ENCODE measurements around the gene COBL. TPM values are rescaled to one million over a fixed set of nuclear protein-coding genes. Genes with fewer than 3 reads are reported as not detected.

Gene COBL
- total RNA-seq, 1 experiment from 2014 or later, result not detected

DNA sequence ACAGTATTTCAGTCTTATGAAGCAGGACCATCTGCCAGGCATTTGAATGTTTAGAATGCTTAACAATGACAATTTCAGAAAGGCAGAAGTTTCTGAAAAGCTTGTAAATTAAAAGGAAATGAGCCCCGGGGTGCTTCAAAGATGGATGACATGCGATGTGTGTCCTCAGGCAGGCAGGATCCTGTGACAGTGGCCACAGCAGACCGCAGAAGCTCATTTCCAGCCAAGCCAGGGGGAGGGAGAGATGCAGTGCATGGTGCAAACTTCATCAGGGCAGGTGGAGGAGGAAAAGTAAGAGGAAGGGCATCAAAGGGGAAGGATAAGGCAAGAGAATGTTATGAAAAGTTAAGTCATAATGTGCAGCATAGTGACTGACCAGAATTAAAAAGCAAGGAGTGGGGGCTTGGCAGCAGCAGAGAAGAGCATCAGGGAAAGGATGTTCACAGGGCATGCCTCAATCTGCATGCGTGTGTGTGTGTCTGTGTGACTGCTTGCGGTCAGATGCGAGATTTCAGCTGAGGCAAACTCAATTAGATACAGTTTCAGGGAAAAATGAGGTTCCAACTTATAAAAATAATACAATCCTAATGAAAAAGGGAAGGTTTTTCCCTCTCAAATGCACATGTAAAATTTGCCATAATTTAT is 173.7 kb downstream of the COBL start:
- in situ Hi-C loops (cut with HindIII; ENCODE audit: low sequenced_read_pairs), result no loop called here
- no peak for DNase-seq (ENCODE audit: low spot score)

DNA sequence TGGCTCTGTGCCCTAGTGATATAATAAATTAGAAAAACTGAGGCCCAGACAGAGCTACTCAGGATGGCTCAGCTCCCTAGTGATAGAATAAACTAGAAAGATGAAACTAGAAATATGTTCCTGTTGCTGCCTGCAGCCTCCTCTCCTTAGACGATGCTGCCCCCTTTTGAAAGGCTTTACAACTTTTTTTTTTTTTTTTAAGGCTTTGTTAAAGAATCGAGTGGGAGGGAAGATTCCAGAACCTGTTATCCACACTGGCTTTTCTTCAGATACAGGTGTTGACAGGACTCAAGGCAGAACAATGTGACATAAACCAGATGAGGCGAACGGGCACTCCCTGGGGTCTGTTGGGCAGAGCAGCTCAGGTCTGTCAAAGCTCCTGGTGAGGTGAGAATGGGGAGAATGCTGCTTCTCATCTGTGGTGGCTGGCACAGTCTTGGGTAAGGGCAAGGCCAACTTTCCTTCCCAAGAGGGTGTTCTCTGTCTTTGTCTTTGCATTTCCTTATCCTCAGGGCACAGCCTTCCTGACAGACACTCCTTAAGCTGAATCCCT is 175.1 kb downstream of the COBL start:
- DNase-seq (ENCODE audit: low spot score), result peak; percentile 74
- in situ Hi-C loops (cut with HindIII; ENCODE audit: low sequenced_read_pairs), result no loop called here

DNA sequence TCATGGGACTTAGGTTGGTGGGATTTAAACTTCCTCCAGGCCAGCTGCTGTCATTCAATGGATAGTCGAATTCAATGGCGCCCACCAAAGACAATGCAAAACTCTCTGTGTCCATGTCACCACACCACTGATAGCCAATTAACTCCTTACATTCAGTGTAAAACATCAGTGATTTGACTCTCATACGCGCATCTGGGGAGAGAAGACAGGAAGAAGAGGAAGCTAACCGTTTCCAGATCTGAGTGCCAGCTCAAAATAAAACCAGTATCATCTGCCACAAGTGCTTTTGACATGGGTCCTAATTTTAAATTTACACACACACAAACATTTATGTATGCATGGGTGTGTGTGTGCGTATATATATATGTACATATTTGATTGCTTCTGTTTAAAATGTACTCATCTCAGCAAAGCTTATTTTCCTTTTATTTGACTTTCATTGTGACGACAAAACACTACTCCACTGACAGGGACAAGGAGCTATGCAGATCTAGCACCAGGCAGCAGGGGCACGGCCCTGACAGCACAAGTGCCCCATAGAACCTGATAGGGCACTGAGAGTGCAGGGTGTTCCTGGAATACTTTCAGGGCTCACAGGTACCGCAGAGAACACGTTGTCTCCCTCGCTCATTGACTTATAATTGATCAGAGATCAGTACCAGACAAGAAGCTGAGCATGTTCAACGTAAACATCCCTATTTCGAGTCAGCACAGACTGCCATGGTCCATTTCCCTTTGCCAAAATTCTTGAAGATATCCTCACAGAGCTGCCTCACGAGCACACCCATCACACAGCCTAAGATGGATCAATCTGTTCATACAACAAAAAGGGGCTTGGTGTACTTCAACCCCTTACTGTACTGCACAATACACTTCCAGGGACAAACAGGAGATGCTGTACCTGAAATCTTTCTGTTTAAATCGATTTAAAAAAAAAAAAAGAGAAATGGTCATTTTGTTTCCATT is 176.1 kb downstream of the COBL start:
- no peak for DNase-seq (ENCODE audit: low spot score)
- in situ Hi-C loops (cut with HindIII; ENCODE audit: low sequenced_read_pairs), result no loop called here

DNA sequence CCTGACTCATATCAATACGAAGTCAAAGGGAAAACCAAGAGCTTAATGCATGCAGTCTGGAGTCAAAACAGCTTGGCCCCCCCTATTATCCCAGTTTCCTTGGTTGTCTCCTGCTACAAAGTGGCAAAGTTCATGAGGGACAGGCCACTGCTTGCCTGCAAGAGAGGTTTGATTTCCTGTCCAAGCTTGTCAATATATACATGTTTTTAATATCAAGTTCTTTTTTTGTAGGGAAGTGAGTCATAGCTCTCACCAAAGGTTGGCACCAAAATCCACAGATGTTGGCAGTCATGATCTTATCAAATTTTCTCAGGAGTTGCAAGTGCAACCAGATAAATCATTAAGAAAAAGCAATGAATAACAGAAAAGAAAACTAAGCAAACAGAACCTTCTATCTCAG is 176.8 kb downstream of the COBL start:
- in situ Hi-C loops (cut with HindIII; ENCODE audit: low sequenced_read_pairs), result no loop called here
- no peak for DNase-seq (ENCODE audit: low spot score)

DNA sequence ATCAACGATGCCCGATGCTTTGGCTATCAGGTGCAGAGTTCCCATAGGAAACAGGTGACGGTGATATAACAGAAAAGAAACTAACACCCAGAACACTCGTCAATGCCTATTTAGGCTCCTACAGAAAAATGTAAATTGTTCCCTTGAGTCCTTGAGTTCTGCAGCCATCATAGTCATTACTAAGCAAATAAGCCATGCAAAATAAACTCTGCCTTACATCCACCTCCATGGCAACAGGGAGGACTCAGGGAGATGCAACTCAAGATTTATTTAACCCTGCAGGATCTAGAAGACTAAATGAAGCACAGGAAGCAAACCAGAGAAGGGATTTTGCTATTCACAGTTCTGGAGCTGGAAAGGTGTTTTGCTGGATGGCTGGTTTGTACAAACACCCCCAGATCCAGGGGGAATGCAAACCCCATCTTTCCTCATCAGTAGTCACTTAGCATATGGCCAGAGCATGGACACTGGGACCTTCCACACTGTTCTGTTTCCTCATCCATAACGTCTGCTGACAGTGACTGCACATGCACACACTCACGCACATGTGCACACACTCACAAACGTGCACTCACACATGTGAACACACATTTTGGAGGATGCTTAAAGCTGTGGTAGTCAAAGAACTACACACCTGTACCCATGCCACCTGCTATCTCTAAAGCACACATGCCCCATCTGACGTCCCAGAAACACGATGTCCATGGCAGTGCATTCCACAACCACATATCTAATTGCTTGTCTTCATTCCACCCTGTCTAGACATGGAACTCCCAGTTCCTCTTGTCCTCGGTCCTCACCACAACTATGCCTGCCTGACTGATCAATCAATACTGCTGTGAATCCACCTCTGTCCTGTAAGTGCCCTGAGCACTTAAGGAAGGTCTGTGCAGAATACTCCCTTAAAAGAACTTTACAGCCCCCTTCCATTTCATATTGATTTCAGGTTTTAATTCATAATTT is 178.2 kb downstream of the COBL start:
- DNase-seq (ENCODE audit: low spot score), result no peak
- in situ Hi-C loops (cut with HindIII; ENCODE audit: low sequenced_read_pairs), result no loop called here

DNA sequence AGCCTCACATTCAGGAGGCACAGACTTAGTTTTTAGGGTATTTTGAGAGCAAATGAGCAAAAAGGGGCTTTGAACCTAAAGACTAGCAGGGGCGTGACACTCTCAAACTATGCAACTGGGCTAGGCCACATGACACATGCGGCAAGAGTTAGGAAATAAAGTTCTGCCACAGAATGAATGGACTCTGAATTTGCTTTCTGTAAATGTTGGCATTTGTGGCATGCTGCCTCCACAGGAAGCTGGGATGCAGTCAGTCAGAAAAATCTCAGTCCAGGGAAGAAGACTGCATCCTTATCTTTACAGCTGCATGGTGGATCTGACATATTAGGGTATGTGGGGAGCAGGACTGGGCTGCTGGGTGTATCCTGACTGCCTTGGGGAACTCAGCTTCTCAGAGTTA is 181.0 kb downstream of the COBL start:
- in situ Hi-C loops (cut with HindIII; ENCODE audit: low sequenced_read_pairs), result no loop called here
- DNase-seq (ENCODE audit: low spot score), result peak; percentile 32

DNA sequence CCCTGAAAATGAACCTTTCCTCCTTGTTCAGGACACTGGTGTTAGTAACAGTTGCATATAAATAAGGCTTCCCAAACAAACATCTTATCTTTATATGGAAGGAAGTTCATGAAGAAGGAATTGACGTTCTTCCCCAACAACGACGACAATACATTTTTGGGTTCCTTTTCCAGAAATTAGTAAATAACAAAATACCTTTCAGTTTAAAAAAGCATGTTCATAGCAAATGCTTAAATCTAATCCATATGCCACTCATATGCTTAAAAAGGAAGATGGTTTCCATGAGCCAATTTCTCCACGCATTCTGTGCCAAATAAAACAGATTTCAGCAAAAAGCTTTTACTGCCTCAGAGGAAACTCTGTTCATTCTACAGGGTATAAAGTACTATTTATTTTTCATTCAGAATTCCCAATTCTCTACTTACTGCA is 182.6 kb downstream of the COBL start:
- in situ Hi-C loops (cut with HindIII; ENCODE audit: low sequenced_read_pairs), result no loop called here

DNA sequence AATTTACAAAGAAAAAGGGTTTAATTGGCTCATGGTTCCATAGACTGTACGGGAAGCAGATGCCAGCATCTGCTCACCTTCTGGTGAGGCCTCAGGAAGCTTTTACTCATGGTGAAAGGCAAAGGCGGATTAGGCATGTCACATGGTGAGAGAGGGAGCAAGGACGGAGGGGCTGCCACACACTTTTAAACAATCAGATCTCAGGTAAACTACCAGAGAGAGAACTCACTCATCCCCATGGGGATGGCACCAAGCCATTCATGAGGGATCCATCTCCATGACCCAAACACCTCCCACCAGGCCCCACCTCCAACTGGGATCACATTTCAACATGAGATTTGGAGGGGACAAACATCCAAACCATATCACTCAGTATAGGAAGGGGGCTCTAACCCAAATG is 183.9 kb downstream of the COBL start:
- in situ Hi-C loops (cut with HindIII; ENCODE audit: low sequenced_read_pairs), result no loop called here
- DNase-seq (ENCODE audit: low spot score), result no peak

More for the DNA sequence above, 182.6 kb downstream of the COBL start:
- DNase-seq (ENCODE audit: low spot score), result peak; percentile 73

DNA sequence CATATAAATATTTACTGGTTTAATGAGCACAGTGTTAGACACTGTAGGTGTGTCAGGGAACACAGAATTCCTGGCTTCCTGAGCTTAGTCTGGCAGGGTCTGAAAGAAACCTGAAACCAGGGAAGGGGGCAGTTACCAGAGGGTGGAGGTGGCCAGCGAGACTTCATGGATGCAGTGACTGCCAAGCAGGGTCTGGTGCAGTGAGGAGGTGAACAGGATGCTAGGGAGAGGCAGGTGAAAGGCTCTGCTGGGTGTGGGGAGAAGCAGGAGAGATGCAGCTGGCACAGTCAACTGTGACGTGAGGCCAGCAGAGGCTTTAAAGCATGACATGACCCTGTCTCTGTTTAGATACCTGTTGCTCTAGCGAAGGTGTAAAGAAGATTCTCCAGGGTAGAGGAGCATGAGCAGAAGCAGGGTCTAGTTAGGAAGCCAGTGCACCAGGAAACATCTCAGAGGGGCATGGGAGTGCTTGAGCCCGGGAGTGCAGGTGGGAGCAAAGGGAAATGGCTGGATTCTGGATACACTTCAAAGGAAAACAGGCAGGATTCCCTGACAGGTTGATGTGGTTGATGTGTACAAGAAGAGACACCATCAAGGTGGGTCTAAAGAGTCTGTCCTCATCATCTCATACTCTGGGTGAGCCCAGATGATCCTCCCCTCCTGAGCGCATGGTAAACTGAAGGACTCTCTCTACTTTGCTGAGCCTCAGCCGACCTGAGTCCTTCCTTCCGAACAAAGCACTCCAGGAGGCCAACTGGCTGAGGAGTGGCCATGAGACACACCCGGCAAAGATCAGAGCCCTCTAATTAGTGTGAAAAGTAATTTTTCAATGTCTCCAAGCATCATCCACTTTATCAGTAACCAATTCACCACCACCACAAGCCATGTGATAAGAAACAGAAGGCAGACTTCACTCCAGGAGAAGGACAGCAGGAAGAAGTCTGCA is 186.8 kb downstream of the COBL start:
- DNase-seq (ENCODE audit: low spot score), result no peak
- in situ Hi-C loops (cut with HindIII; ENCODE audit: low sequenced_read_pairs), result no loop called here

DNA sequence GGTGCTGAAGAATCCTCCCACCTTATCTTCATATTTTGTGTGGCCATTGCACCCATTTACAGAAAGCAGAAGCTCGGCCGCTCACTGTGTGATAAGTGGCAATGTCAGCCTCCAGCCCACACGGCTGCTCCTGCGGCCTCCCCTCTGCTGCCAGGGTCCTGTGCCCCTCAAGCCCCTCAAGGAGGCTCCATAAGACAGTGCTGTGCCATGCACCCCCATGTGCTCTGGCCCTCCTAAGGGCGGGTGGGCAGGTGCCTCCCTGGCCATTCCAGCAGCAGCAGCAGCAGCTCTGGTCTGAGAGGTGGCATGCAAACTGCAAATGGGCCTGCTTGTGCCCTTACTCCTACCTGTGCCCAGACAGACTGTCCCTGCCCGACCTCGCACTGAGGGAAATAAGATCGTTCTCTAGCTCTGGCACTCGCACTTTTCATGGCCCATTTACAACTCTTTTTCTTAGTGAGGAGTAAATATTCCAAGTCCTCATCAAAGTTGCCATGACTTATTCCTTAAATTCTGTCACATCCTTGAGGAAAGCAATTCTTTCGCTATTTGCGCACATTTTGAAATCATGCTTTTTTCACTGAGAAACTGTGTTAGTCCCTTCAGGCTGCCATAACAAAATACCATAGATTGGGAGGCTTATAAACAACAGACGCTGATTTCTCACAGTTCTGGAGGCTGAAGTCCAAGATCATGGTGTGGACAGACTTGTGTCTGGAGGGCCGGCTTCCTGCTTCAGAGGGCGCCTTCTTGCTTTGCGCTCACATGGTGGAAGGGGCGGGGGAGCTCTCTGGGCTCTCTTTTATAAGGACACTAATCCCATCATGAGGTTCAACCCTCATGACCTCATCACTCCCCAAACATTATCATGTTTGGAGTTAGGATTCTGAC is 187.8 kb downstream of the COBL start:
- in situ Hi-C loops (cut with HindIII; ENCODE audit: low sequenced_read_pairs), result no loop called here
- DNase-seq (ENCODE audit: low spot score), result no peak

DNA sequence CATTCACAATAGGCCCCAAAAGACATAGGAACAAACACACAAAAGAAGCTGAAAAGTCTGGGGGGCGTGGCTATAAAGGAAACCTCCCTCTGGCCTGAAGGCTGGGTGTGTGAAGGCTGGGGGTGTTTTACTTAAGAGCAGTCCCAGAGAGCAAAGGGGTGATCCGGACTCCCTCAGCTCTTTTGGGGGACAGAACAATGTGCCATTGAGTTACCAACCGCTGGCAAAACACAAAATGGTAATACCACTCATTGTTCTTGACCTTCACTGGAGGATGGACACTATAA is 189.0 kb downstream of the COBL start:
- no peak for DNase-seq (ENCODE audit: low spot score)
- in situ Hi-C loops (cut with HindIII; ENCODE audit: low sequenced_read_pairs), result no loop called here

DNA sequence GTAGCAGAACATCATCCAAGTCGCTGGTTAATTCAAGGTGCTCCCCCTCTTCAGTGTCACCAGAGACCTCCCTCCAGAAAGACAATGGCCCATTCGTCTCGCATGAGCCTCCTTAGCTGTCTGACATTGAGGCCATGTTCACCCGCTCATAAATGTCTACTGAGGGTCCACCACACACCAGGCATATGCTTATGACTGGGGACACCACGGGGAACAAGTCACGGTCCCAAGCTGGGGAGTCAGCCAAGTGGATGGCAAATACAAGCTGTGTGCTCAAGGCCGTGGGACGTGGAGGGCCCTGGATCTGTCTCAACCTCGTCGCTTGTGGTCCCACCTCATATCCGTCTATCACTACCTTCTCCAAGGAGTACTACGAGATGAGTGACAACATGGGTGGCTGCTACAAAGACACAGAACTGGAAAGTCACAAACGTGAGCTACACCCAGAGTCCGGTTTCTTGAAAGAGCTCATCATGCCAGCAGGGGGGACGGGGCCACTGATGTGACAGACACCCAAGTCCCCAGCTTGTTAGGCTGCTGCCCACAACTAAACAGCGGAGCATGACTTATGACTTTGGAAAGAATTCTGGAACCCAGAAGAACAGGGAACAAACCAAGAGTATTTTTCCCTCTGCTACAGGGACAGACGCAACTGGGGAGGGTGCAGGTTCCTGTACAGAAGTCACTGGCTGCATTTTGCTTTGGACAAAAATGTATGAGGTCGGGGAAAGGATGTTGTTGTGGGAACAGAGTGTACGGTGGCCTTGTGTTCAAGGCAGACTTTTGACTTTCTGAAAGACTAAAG is 189.6 kb downstream of the COBL start:
- DNase-seq (ENCODE audit: low spot score), result no peak
- in situ Hi-C loops (cut with HindIII; ENCODE audit: low sequenced_read_pairs), result no loop called here

DNA sequence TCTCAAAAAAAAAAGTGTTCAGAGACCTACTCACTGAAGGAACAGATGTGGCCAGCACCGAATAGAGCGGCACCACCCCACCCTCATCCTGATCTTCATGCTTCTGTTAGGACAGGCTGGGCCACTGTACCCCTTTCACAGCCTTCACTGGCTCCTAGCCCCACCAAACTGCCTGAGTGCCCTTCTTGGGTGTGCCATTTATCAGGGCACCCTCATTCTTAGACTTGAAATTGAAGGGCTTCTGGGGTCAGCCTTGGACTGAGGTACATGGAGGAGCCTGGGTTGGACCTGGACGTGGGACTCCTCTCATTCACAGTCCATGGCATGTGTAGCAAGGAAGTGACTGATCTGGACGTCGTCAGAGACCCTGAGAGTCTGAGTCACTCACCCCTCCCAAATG is 190.3 kb downstream of the COBL start:
- DNase-seq (ENCODE audit: low spot score), result no peak
- in situ Hi-C loops (cut with HindIII; ENCODE audit: low sequenced_read_pairs), result no loop called here

DNA sequence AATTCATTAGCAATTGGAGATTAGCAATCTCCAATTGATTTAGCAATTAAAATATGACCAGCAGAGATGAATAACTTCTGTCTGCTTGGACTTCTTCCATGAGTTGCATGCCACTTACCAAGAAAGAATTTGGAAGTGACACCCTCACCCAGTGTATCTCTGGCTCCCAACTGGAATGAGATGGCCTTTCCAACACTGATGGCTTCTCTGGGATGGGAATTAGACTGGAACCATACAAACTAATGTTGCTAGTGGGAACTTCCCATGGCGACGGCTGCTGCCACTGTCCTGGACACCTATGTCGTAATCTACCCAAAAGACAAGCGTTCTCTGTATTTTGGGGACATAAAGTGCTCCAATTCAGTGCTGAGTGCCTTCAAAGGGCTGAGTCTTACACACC is 192.3 kb downstream of the COBL start:
- in situ Hi-C loops (cut with HindIII; ENCODE audit: low sequenced_read_pairs), result no loop called here

DNA sequence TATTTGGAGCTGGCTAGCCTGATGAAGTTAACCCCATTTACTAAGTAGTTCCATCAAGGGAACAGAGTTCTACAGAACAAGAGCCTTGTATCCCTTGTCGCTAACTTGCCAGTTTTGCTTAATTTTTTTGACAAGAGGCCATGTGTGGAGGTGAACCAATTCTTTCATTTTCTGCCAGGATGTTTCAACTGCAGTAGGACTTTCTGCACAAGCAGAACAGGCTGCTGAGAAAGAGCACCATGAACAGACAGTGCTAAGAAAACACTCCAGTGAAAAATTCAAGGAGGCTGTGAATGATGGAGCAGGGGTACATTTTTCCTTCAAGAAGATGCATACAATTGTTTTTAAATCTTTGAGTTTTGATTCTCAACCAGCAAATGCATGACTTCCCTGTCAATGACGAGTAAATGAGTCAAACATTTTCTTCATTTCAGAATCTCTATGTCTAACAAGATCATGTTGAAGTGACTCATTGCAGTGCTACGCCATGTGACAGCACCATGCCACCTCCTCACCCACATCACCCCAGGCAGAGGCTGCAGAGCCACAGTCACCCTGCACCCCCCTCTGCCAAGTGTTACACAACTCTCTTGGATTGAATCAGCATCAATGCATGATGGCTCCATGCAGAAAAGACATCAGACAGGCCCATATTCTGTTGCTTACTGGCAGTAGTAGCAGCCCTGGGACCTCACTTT is 193.1 kb downstream of the COBL start:
- in situ Hi-C loops (cut with HindIII; ENCODE audit: low sequenced_read_pairs), result no loop called here
- peak; percentile 41 for DNase-seq (ENCODE audit: low spot score)

More for the DNA sequence above, 192.3 kb downstream of the COBL start:
- DNase-seq (ENCODE audit: low spot score), result no peak

DNA sequence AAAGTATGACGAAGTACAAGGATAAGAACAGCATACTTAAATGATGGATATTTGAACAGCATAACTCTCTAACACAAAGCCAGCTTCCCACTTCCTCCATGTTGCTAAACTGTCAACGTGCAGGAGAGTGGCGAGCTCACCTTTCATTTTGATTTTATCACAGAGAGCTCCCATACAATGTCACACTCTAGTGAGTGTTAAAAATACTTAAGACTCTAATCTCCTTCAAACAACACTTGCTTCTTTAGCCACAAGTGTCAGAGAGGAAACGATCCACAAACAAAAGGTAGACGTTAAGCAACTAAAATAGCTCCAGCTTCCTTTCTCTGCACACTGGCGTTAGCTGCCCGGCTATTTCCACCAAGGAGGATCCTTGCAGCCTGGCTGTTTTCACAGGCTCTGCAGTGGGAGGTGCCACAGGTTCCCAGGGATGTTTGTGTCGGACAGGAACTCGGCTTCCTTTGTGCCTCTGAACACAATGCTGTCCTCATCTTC is 194.6 kb downstream of the COBL start:
- peak; percentile 58 for DNase-seq (ENCODE audit: low spot score)
- in situ Hi-C loops (cut with HindIII; ENCODE audit: low sequenced_read_pairs), result no loop called here

Data from G401 (cell line).